Activated B cell treated with CpG ODN at 0.5 μM for 24 hours (primary cell): Measurements from ENCODE around the gene MECP2. TPM values are rescaled to one million over a fixed set of nuclear protein-coding genes. Genes with fewer than 3 reads are reported as not detected.

ENCODE experiments used
- ATAC-seq: fragments of 200-7000 bp; cut with Tn5 transposase; one replicate; pipeline ENCODE4 v1.10.0; 2021; ENCODE audit warnings: low read depth, mild to moderate bottlenecking, moderate library complexity
- CTCF ChIA-PET: fragments of 350-600 bp; sonication (Branson Sonifier 250); formaldehyde crosslinking; loops from one replicate; lab custom pipeline; 2021; ENCODE audit warnings: antibody characterized with exemption; lab: Charles Lee
- POLR2A ChIA-PET: fragments of 350-600 bp; sonication (Branson Sonifier 250); formaldehyde crosslinking; loops from one replicate; lab custom pipeline; 2021; ENCODE audit warnings: antibody characterized with exemption; lab: Charles Lee
- DNase-seq: peaks from one replicate; pipeline ENCODE4 v3.0.0; 2022
- H3K27ac Mint-ChIP-seq: one replicate; pipeline ENCODE4 v1.8.0; 2020; ENCODE audit warnings: mixed read lengths
- H3K27me3 Mint-ChIP-seq: one replicate; pipeline ENCODE4 v1.8.0; 2021; ENCODE audit warnings: mixed read lengths
- H3K36me3 Mint-ChIP-seq: one replicate; pipeline ENCODE4 v1.8.0; 2021; ENCODE audit warnings: low read depth, mixed read lengths
- H3K4me1 Mint-ChIP-seq: one replicate; pipeline ENCODE4 v1.8.0; 2021; ENCODE audit warnings: mixed read lengths
- H3K4me3 Mint-ChIP-seq: one replicate; pipeline ENCODE4 v1.8.0; 2020; ENCODE audit warnings: mild to moderate bottlenecking, mixed read lengths
- H3K9me3 Mint-ChIP-seq: one replicate; pipeline ENCODE4 v1.8.0; 2020; ENCODE audit warnings: mixed read lengths
- CTCF ChIP-seq: fragments of 200-600 bp; IDR thresholded peaks from one replicate; pipeline ENCODE4 v1.8.0; 2022; ENCODE audit warnings: antibody characterized with exemption, mild to moderate bottlenecking
- intact Hi-C: fragments of 100-400 bp; cut with micrococcal nuclease; formaldehyde crosslinking; loops from one replicate; pipeline ENCODE4 v1.15.1; 2024
- total RNA-seq: library from RNA; stranded (reverse); gene quantifications from 2 replicates; pipeline ENCODE4 v1.2.3, GENCODE V29; 2022

The MECP2 gene
- total RNA-seq, 1 donor from 2014 or later = 69.0 TPM

GRCh38 chrX:154018518-154019060 is 78.9 kb downstream of the MECP2 start:
- ChIA-PET POLR2A (interaction anchor here (0.5 to 3.9 kb wide), 8 partner anchors 11 to 361 kb away, joined by 3 to 36 read pairs (median 5); partner anchors contain the start of genes HCFC1 and TMEM187), CTCF (interaction anchor here (1.6 kb wide), 1 partner anchor 43 kb away, joined by 3 read pairs; no protein-coding TSS in a partner anchor)
- ATAC-seq (no peak), DNase-seq (no peak)
- Mint-ChIP-seq H3K27ac (peak overlapping the region; percentile 81), H3K36me3 (peaks cover 27% of the 10 kb centered on the region), H3K27me3 (no peaks in the 10 kb centered on the region), H3K4me3 (peak overlapping the region; percentile 84), H3K4me1 (peaks cover 27% of the 10 kb centered on the region), H3K9me3 (no peaks in the 10 kb centered on the region)
- intact Hi-C loops = loop anchor here (1.0 to 2.0 kb wide), 2 partner anchors 10 to 14 kb away; no protein-coding TSS in a partner anchor
- no peak for TF ChIP-seq CTCF

- POLR2A ChIA-PET = interaction anchor here (0.6 to 3.9 kb wide), 8 partner anchors 11 to 523 kb away, joined by 3 to 36 read pairs (median 4); partner anchors contain the start of genes HCFC1 and TMEM187
Observed at GRCh38 chrX:154017766-154018517, 79.6 kb downstream of the MECP2 start.

GRCh38 chrX:154016366-154017076 is 81.0 kb downstream of the MECP2 start:
- Mint-ChIP-seq H3K36me3 (peaks cover 32% of the 10 kb centered on the region), H3K4me1 (peaks cover 27% of the 10 kb centered on the region), H3K4me3 (no peak overlapping the region), H3K27ac (no peak overlapping the region), H3K27me3 (no peaks in the 10 kb centered on the region), H3K9me3 (no peaks in the 10 kb centered on the region)
- ATAC-seq = no peak
- ChIA-PET POLR2A (interaction anchor here (0.5 kb wide), 1 partner anchor 283 kb away, joined by 12 read pairs; no protein-coding TSS in a partner anchor), CTCF (no interaction called here)
- intact Hi-C loops = no loop called here
- no peak for TF ChIP-seq CTCF
- no peak for DNase-seq

More at GRCh38 chrX:154017766-154018517, 79.6 kb downstream of the MECP2 start:
- H3K27me3 Mint-ChIP-seq = no peaks in the 10 kb centered on the region
- peak overlapping the region; percentile 81 for H3K27ac Mint-ChIP-seq
- CTCF ChIA-PET = interaction anchor here (1.6 kb wide), 1 partner anchor 42 kb away, joined by 3 read pairs; no protein-coding TSS in a partner anchor
- no peak for TF ChIP-seq CTCF
- H3K9me3 Mint-ChIP-seq = no peaks in the 10 kb centered on the region
- peak overlapping the region; percentile 84 for H3K4me3 Mint-ChIP-seq
- DNase-seq (no peak), ATAC-seq (no peak)
- peaks cover 27% of the 10 kb centered on the region for H3K4me1 Mint-ChIP-seq
- intact Hi-C loops = loop anchor here (2.0 kb wide), 1 partner anchor 13 kb away; no protein-coding TSS in a partner anchor
- H3K36me3 Mint-ChIP-seq = peaks cover 26% of the 10 kb centered on the region

GRCh38 chrX:154015581-154016264 is 81.8 kb downstream of the MECP2 start:
- POLR2A ChIA-PET = interaction anchor here (0.5 kb wide), 1 partner anchor 283 kb away, joined by 12 read pairs; no protein-coding TSS in a partner anchor
- DNase-seq (no peak), ATAC-seq (no peak)
- Mint-ChIP-seq H3K27ac (peak overlapping the region; percentile 66), H3K4me1 (peaks cover 25% of the 10 kb centered on the region), H3K4me3 (no peak overlapping the region), H3K36me3 (peaks cover 37% of the 10 kb centered on the region), H3K27me3 (no peaks in the 10 kb centered on the region), H3K9me3 (no peaks in the 10 kb centered on the region)
- TF ChIP-seq CTCF = no peak
- intact Hi-C loops = no loop called here
- CTCF ChIA-PET = no interaction called here
